Measurements from ENCODE around the gene RNF144B. TPM values are rescaled to one million over a fixed set of nuclear protein-coding genes. Genes with fewer than 3 reads are reported as not detected.
A peak's percentile ranks its signal among the peaks of the same experiment; 100 is the strongest.

The RNF144B gene
- total and polyA plus RNA-seq, 4 donors, result 18.1 to 96.8 (median 59.5) TPM

GRCh38 chr6:18429655-18430297, 42.6 kb downstream of the RNF144B start:
- no peak for TF ChIP-seq CTCF (IDR thresholded peaks at IDR 0.05; ENCODE audit: control extremely low read depth, extremely low read depth)
- Histone ChIP-seq H3K4me1 (ENCODE audit: control insufficient read depth in 5 of 5, insufficient read depth in 5 of 5, low read length in 5 of 5) (peaks cover 0 to 22% (median 3%) of the 10 kb centered on the region in 5 donors), H3K27me3 (ENCODE audit: control insufficient read depth in 3 of 3, insufficient read depth in 3 of 3, low read length in 2 of 3) (no peaks in the 10 kb centered on the region)

GRCh38 chr6:18431581-18431980, 44.4 kb downstream of the RNF144B start:
- 49 to 60% methylated on average over 2 of the region's 2 CpGs for WGBS, 2 donors
- H3K9me3 ChIP-seq (ENCODE audit: control insufficient read depth in 4 of 4, insufficient read depth in 3 of 4, low read length in 3 of 4), result no peaks in the 10 kb centered on the region
- H3K4me3 ChIP-seq, result no peak overlapping the region
- peaks cover 0 to 15% (median 0%) of the 10 kb centered on the region in 5 donors for H3K4me1 ChIP-seq (ENCODE audit: control insufficient read depth in 5 of 5, insufficient read depth in 5 of 5, low read length in 5 of 5)
- DNase-seq, result peak; percentile 25 to 71 (median 39)
- no peak for TF ChIP-seq CTCF (IDR thresholded peaks at IDR 0.05; ENCODE audit: control extremely low read depth, extremely low read depth)
- no peak for ATAC-seq (ENCODE audit: insufficient read depth, low FRiP score)
- H3K27ac ChIP-seq (ENCODE audit: low read depth in 1 of 2, low read length in 1 of 2), result no peak overlapping the region
- H3K27me3 ChIP-seq (ENCODE audit: control insufficient read depth in 3 of 3, insufficient read depth in 3 of 3, low read length in 2 of 3), result no peaks in the 10 kb centered on the region
- no peak overlapping the region for H3K9ac ChIP-seq (ENCODE audit: insufficient read depth in 1 of 2, low read length in 2 of 2)
- peaks cover 0 to 4% (median 0%) of the 10 kb centered on the region in 4 donors for H3K36me3 ChIP-seq (ENCODE audit: control insufficient read depth in 4 of 4, insufficient read depth in 4 of 4, low read length in 4 of 4)

More at GRCh38 chr6:18429655-18430297, 42.6 kb downstream of the RNF144B start:
- H3K9me3 ChIP-seq (ENCODE audit: control insufficient read depth in 4 of 4, insufficient read depth in 3 of 4, low read length in 3 of 4), result no peaks in the 10 kb centered on the region
- H3K36me3 ChIP-seq (ENCODE audit: control insufficient read depth in 4 of 4, insufficient read depth in 4 of 4, low read length in 4 of 4), result peaks cover 0 to 4% (median 0%) of the 10 kb centered on the region in 4 donors
- ATAC-seq (ENCODE audit: insufficient read depth, low FRiP score), result no peak
- no peak overlapping the region for H3K4me3 ChIP-seq
- WGBS, 2 donors, result 85 to 97% methylated on average over 4 of the region's 4 CpGs
- H3K9ac ChIP-seq (ENCODE audit: insufficient read depth in 1 of 2, low read length in 2 of 2), result no peak overlapping the region
- no peak for DNase-seq
- no peak overlapping the region for H3K27ac ChIP-seq (ENCODE audit: low read depth in 1 of 2, low read length in 1 of 2)

GRCh38 chr6:18432180-18432579, 45.0 kb downstream of the RNF144B start:
- Histone ChIP-seq H3K9me3 (ENCODE audit: control insufficient read depth in 4 of 4, insufficient read depth in 3 of 4, low read length in 3 of 4) (no peaks in the 10 kb centered on the region), H3K4me3 (no peak overlapping the region), H3K27ac (ENCODE audit: low read depth in 1 of 2, low read length in 1 of 2) (peak overlapping the region in 1 of 2 donors; percentile 71), H3K9ac (ENCODE audit: insufficient read depth in 1 of 2, low read length in 2 of 2) (no peak overlapping the region), H3K4me1 (ENCODE audit: control insufficient read depth in 5 of 5, insufficient read depth in 5 of 5, low read length in 5 of 5) (peaks cover 0 to 15% (median 0%) of the 10 kb centered on the region in 5 donors), H3K36me3 (ENCODE audit: control insufficient read depth in 4 of 4, insufficient read depth in 4 of 4, low read length in 4 of 4) (peaks cover 0 to 4% (median 0%) of the 10 kb centered on the region in 4 donors), H3K27me3 (ENCODE audit: control insufficient read depth in 3 of 3, insufficient read depth in 3 of 3, low read length in 2 of 3) (no peaks in the 10 kb centered on the region)
- TF ChIP-seq CTCF (IDR thresholded peaks at IDR 0.05; ENCODE audit: control extremely low read depth, extremely low read depth), result no peak
- WGBS, 2 donors, result 38 to 61% methylated on average over 3 of the region's 3 CpGs
- ATAC-seq (ENCODE audit: insufficient read depth, low FRiP score) (peak; percentile 39), DNase-seq (no peak)
